ENCODE data around the gene DCAF6.
"Not testable (repeated sequence)": the region's sequence is repeated elsewhere in the genome, so short reads cannot be mapped to it uniquely, and the experiment has no call there.

The DCAF6 gene

GRCh38 chr1:168053681-168054080 is 117.2 kb downstream of the DCAF6 start:
- DNase-seq (ENCODE audit: low read depth) = no peak
- in situ Hi-C loops (cut with HindIII; ENCODE audit: low sequenced_read_pairs) = no loop called here
- H3K4me3 ChIP-seq (ENCODE audit: low read depth, low read length) = no peak overlapping the region
- TF ChIP-seq CTCF (IDR thresholded peaks at IDR 0.05; ENCODE audit: low read depth, low read length, missing control alignments) = no peak

GRCh38 chr1:168054117-168054516 is 117.6 kb downstream of the DCAF6 start:
- H3K4me3 ChIP-seq (ENCODE audit: low read depth, low read length) = no peak overlapping the region
- DNase-seq (ENCODE audit: low read depth) = no peak
- no peak for TF ChIP-seq CTCF (IDR thresholded peaks at IDR 0.05; ENCODE audit: low read depth, low read length, missing control alignments)
- in situ Hi-C loops (cut with HindIII; ENCODE audit: low sequenced_read_pairs) = no loop called here

GRCh38 chr1:168056152-168056551 is 119.7 kb downstream of the DCAF6 start:
- in situ Hi-C loops (cut with HindIII; ENCODE audit: low sequenced_read_pairs); DNase-seq (ENCODE audit: low read depth): not testable (repeated sequence)

GRCh38 chr1:168057355-168057754 is 120.9 kb downstream of the DCAF6 start:
- no peak overlapping the region for H3K4me3 ChIP-seq (ENCODE audit: low read depth, low read length)
- no peak for DNase-seq (ENCODE audit: low read depth)
- no peak for TF ChIP-seq CTCF (IDR thresholded peaks at IDR 0.05; ENCODE audit: low read depth, low read length, missing control alignments)
- in situ Hi-C loops (cut with HindIII; ENCODE audit: low sequenced_read_pairs) = no loop called here

More at GRCh38 chr1:168056152-168056551, 119.7 kb downstream of the DCAF6 start:
- not testable (repeated sequence) for H3K4me3 ChIP-seq (ENCODE audit: low read depth, low read length)

- DNase-seq (ENCODE audit: low read depth) = no peak
- in situ Hi-C loops (cut with HindIII; ENCODE audit: low sequenced_read_pairs) = no loop called here
- no peak for TF ChIP-seq CTCF (IDR thresholded peaks at IDR 0.05; ENCODE audit: low read depth, low read length, missing control alignments)
- H3K4me3 ChIP-seq (ENCODE audit: low read depth, low read length) = no peak overlapping the region
Observed at GRCh38 chr1:168057921-168058320, 121.4 kb downstream of the DCAF6 start.

GRCh38 chr1:168064216-168064615 is 127.7 kb downstream of the DCAF6 start:
- no peak for TF ChIP-seq CTCF (IDR thresholded peaks at IDR 0.05; ENCODE audit: low read depth, low read length, missing control alignments)
- DNase-seq (ENCODE audit: low read depth) = no peak
- in situ Hi-C loops (cut with HindIII; ENCODE audit: low sequenced_read_pairs) = no loop called here
- no peak overlapping the region for H3K4me3 ChIP-seq (ENCODE audit: low read depth, low read length)

- in situ Hi-C loops (cut with HindIII; ENCODE audit: low sequenced_read_pairs) = no loop called here
- no peak for TF ChIP-seq CTCF (IDR thresholded peaks at IDR 0.05; ENCODE audit: low read depth, low read length, missing control alignments)
- H3K4me3 ChIP-seq (ENCODE audit: low read depth, low read length) = no peak overlapping the region
- no peak for DNase-seq (ENCODE audit: low read depth)
Observed at GRCh38 chr1:168065506-168065905, 129.0 kb downstream of the DCAF6 start.

Measured in astrocyte of the cerebellum (primary cell).